H9 (cell line): ENCODE measurements around the gene NRXN2. TPM values are rescaled to one million over a fixed set of nuclear protein-coding genes. Genes with fewer than 3 reads are reported as not detected.

Experiments used
- DNase-seq: peaks from one replicate; pipeline ENCODE4 v3.0.0-alpha.2; 2017
- H2AFZ ChIP-seq: one replicate; pipeline ENCODE4 v1.6.1; 2013; ENCODE audit warnings: mild to moderate bottlenecking, low read length, control low read depth, moderate library complexity
- H2AK5ac ChIP-seq: 2 replicates; pipeline ENCODE4 v1.6.1; 2013; ENCODE audit warnings: low read length, control low read depth, mixed read lengths; ENCODE audit not compliant: insufficient read length
- H2BK120ac ChIP-seq: one replicate; pipeline ENCODE4 v1.6.1; 2013; ENCODE audit warnings: low read depth, mild to moderate bottlenecking, low read length, control low read depth, inconsistent platforms; ENCODE audit not compliant: poor library complexity, severe bottlenecking
- H2BK12ac ChIP-seq: 2 replicates; pipeline ENCODE4 v1.6.1; 2013; ENCODE audit warnings: low read length, control low read depth, mixed read lengths, low read depth; ENCODE audit not compliant: insufficient read length
- H2BK15ac ChIP-seq: 2 replicates; pipeline ENCODE4 v1.6.1; 2013; ENCODE audit warnings: low read depth, low read length, control low read depth
- H2BK20ac ChIP-seq: one replicate; pipeline ENCODE4 v1.6.1; 2013; ENCODE audit warnings: low read depth, mild to moderate bottlenecking, low read length, control low read depth, inconsistent platforms; ENCODE audit not compliant: poor library complexity, severe bottlenecking
- H2BK5ac ChIP-seq: 2 replicates; pipeline ENCODE4 v1.6.1; 2013; ENCODE audit warnings: low read length, control low read depth, mixed read lengths; ENCODE audit not compliant: insufficient read length
- H3K14ac ChIP-seq: 2 replicates; pipeline ENCODE4 v1.6.1; 2013; ENCODE audit warnings: low read length, control low read depth; ENCODE audit not compliant: insufficient read depth
- H3K18ac ChIP-seq: 2 replicates; pipeline ENCODE4 v1.6.1; 2013; ENCODE audit warnings: low read depth, mild to moderate bottlenecking, mixed read lengths, low read length, control low read depth; ENCODE audit not compliant: insufficient read length
- H3K23ac ChIP-seq: 2 replicates; pipeline ENCODE4 v1.6.1; 2013; ENCODE audit warnings: low read length, control low read depth, mixed read lengths, low read depth; ENCODE audit not compliant: insufficient read length
- H3K23me2 ChIP-seq: 2 replicates; pipeline ENCODE4 v1.6.1; 2013; ENCODE audit warnings: low read depth, mild to moderate bottlenecking, mixed read lengths, low read length, control low read depth; ENCODE audit not compliant: insufficient read length, poor library complexity, severe bottlenecking
- H3K27ac ChIP-seq: 2 replicates; pipeline ENCODE4 v1.5.1; 2013; ENCODE audit warnings: low read length, control low read depth, mixed read lengths, low read depth; ENCODE audit not compliant: insufficient read length
- H3K27me3 ChIP-seq: 2 replicates; pipeline ENCODE4 v1.6.1; 2013; ENCODE audit warnings: low read length, control low read depth, inconsistent platforms; ENCODE audit not compliant: insufficient read depth
- H3K4ac ChIP-seq: 2 replicates; pipeline ENCODE4 v1.6.1; 2013; ENCODE audit warnings: low read depth, mild to moderate bottlenecking, control low read depth, inconsistent platforms, low read length, moderate library complexity
- H3K4me1 ChIP-seq: 2 replicates; pipeline ENCODE4 v1.6.1; 2013; ENCODE audit warnings: low read length, control low read depth, inconsistent platforms; ENCODE audit not compliant: insufficient read depth
- H3K4me2 ChIP-seq: 2 replicates; pipeline ENCODE4 v1.6.1; 2013; ENCODE audit warnings: low read length, control low read depth, mixed read lengths; ENCODE audit not compliant: insufficient read length, insufficient read depth
- H3K56ac ChIP-seq: 2 replicates; pipeline ENCODE4 v1.6.1; 2013; ENCODE audit warnings: low read depth, mild to moderate bottlenecking, mixed read lengths, low read length, control low read depth; ENCODE audit not compliant: insufficient read length
- H3K79me1 ChIP-seq: 2 replicates; pipeline ENCODE4 v1.6.1; 2013; ENCODE audit warnings: low read depth, mild to moderate bottlenecking, moderate library complexity, low read length, control low read depth, inconsistent platforms; ENCODE audit not compliant: insufficient read depth, poor library complexity, severe bottlenecking
- H3K79me2 ChIP-seq: 2 replicates; pipeline ENCODE4 v1.6.1; 2013; ENCODE audit warnings: low read length, control low read depth, inconsistent platforms; ENCODE audit not compliant: insufficient read depth
- H3K9ac ChIP-seq: 2 replicates; pipeline ENCODE4 v1.6.1; 2013; ENCODE audit warnings: low read length, control low read depth, mixed read lengths; ENCODE audit not compliant: insufficient read length; ENCODE audit errors: extremely low read depth
- H3K9me3 ChIP-seq: one replicate; pipeline ENCODE4 v1.6.1; 2013; ENCODE audit warnings: low read depth, low read length, inconsistent platforms; ENCODE audit not compliant: control insufficient read depth
- H3T11ph ChIP-seq: one replicate; pipeline ENCODE4 v1.6.1; 2013; ENCODE audit warnings: mild to moderate bottlenecking, low read length, control low read depth, inconsistent platforms
- H4K20me1 ChIP-seq: one replicate; pipeline ENCODE4 v1.6.1; 2013; ENCODE audit not compliant: control insufficient read depth, insufficient read length, insufficient read depth
- H4K5ac ChIP-seq: 2 replicates; pipeline ENCODE4 v1.6.1; 2013; ENCODE audit warnings: low read depth, mild to moderate bottlenecking, mixed read lengths, low read length, control low read depth; ENCODE audit not compliant: insufficient read length
- H4K8ac ChIP-seq: replicated peaks from 2 replicates; pipeline ENCODE4 v1.6.1; 2013; ENCODE audit warnings: low read length, control low read depth, mixed read lengths, low read depth; ENCODE audit not compliant: insufficient read length
- H4K91ac ChIP-seq: 2 replicates; pipeline ENCODE4 v1.6.1; 2013; ENCODE audit warnings: low read depth, mild to moderate bottlenecking, moderate library complexity, mixed read lengths, low read length, control low read depth; ENCODE audit not compliant: insufficient read length
- H3K27ac Mint-ChIP-seq, 3 experiments: 2 replicates in 2 of 3; 3 replicates in 1 of 3; pipeline ENCODE4 v1.8.0; 2020 to 2021; ENCODE audit warnings: mixed read lengths in 3 of 3, mild to moderate bottlenecking in 1 of 3, moderate library complexity in 1 of 3
- H3K27me3 Mint-ChIP-seq: 2 replicates; pipeline ENCODE4 v1.8.0; 2021; ENCODE audit warnings: low read depth, mild to moderate bottlenecking, moderate library complexity, mixed read lengths
- H3K36me3 Mint-ChIP-seq, 3 experiments: 2 replicates in 2 of 3; 3 replicates in 1 of 3; pipeline ENCODE4 v1.8.0; 2020 to 2021; ENCODE audit warnings: low read depth in 3 of 3, mixed read lengths in 3 of 3; ENCODE audit not compliant: insufficient read depth in 1 of 3
- H3K4me1 Mint-ChIP-seq, 2 experiments: 2 replicates each; pipeline ENCODE4 v1.8.0; 2020; ENCODE audit warnings: mixed read lengths in 2 of 2
- H3K4me3 Mint-ChIP-seq, 2 experiments: 2 replicates in 1 of 2; 3 replicates in 1 of 2; pipeline ENCODE4 v1.8.0; 2020 to 2021; ENCODE audit warnings: mild to moderate bottlenecking in 2 of 2, mixed read lengths in 2 of 2, moderate library complexity in 1 of 2
- H3K9me3 Mint-ChIP-seq, 2 experiments: 2 replicates in 1 of 2; 3 replicates in 1 of 2; pipeline ENCODE4 v1.8.0; 2020; ENCODE audit warnings: mild to moderate bottlenecking in 2 of 2, mixed read lengths in 2 of 2, moderate library complexity in 1 of 2
- CTCF ChIP-seq: fragments of 200-600 bp; sonication (generic); conservative IDR thresholded peaks from 3 replicates; pipeline ENCODE4 v1.8.0; 2021; ENCODE audit warnings: antibody characterized with exemption, mild to moderate bottlenecking
- WGBS: extraction: QIAGEN DNeasy Blood & Tissue Kit; methylation state at CpG from one replicate; pipeline ENCODE4 v1.1.7; 2013; ENCODE audit warnings: missing lambda C conversion rate, low lambda C conversion rate, mixed read lengths; ENCODE audit not compliant: insufficient read length; ENCODE audit errors: extremely low coverage; 5-methylcytosine and 5-hydroxymethylcytosine counted together
- total RNA-seq: library from RNA; stranded (reverse); gene quantifications from 2 replicates; pipeline ENCODE4 v1.2.1, GENCODE V29; 2021

NRXN2 gene
- total RNA-seq, 1 experiment from 2014 or later, result 3.9 TPM

GRCh38 chr11:64660706-64661105 is 62.3 kb downstream of the NRXN2 start:
- no peak overlapping the region for H2AFZ ChIP-seq
- no peak overlapping the region for H4K5ac ChIP-seq
- peaks cover 5% of the 10 kb centered on the region for H3K27me3 Mint-ChIP-seq

More at GRCh38 chr11:64660706-64661105, 62.3 kb downstream of the NRXN2 start:
- no peaks in the 10 kb centered on the region; a peak in 2 of 7 replicates for H3K36me3 Mint-ChIP-seq
- Histone ChIP-seq H3T11ph (no peak overlapping the region), H3K9ac (no peak overlapping the region), H3K4ac (no peak overlapping the region), H3K18ac (no peak overlapping the region), H3K4me1 (no peaks in the 10 kb centered on the region), H2AK5ac (no peak overlapping the region), H3K23ac (no peak overlapping the region), H2BK120ac (no peak overlapping the region), H4K91ac (no peak overlapping the region), H3K9me3 (no peaks in the 10 kb centered on the region), H3K79me2 (no peaks in the 10 kb centered on the region), H3K27ac (no peak overlapping the region), H3K27me3 (no peaks in the 10 kb centered on the region), H2BK5ac (no peak overlapping the region), H3K14ac (no peak overlapping the region), H2BK12ac (no peak overlapping the region), H4K8ac (no peak overlapping the region), H3K23me2 (no peaks in the 10 kb centered on the region), H3K56ac (no peak overlapping the region), H2BK15ac (no peak overlapping the region), H3K4me2 (no peak overlapping the region), H3K79me1 (no peaks in the 10 kb centered on the region), H2BK20ac (no peak overlapping the region), H4K20me1 (no peaks in the 10 kb centered on the region)
- H3K4me1 Mint-ChIP-seq, result peaks cover 2 to 23% of the 10 kb centered on the region in 2 experiments
- H3K9me3 Mint-ChIP-seq, result no peaks in the 10 kb centered on the region
- TF ChIP-seq CTCF, result no peak
- no peak overlapping the region; a peak in 1 of 7 replicates for H3K27ac Mint-ChIP-seq
- no peak overlapping the region for H3K4me3 Mint-ChIP-seq
- no peak for DNase-seq
- WGBS, result no CpG with 5 or more reads among the region's 19 CpGs
